ENCODE results near the gene STXBP4.

DNA sequence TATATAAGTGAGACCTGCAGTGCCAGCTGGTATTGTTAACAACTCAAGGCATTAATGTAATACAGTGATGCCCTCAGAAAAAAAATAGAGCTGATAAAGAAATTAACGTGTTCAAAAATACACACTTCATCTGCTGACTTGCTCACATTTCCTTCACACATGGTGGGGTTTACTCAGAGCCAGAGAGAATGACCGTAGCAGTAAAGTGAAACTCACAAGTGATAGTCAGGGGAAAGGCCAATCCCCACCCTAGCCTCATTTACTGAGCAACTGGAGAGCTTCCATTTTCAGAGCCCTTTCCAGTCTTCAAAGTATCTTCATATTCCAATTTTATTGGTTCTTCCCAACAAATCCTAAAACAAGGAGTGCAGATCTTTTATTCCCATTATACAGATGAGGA is 222.2 kb downstream of the STXBP4 start:
- TF ChIP-seq, protein P1, sequence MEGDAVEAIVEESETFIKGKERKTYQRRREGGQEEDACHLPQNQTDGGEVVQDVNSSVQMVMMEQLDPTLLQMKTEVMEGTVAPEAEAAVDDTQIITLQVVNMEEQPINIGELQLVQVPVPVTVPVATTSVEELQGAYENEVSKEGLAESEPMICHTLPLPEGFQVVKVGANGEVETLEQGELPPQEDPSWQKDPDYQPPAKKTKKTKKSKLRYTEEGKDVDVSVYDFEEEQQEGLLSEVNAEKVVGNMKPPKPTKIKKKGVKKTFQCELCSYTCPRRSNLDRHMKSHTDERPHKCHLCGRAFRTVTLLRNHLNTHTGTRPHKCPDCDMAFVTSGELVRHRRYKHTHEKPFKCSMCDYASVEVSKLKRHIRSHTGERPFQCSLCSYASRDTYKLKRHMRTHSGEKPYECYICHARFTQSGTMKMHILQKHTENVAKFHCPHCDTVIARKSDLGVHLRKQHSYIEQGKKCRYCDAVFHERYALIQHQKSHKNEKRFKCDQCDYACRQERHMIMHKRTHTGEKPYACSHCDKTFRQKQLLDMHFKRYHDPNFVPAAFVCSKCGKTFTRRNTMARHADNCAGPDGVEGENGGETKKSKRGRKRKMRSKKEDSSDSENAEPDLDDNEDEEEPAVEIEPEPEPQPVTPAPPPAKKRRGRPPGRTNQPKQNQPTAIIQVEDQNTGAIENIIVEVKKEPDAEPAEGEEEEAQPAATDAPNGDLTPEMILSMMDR (IDR thresholded peaks at IDR 0.05) = no peak
- TF ChIP-seq POLR2AphosphoS5 (IDR thresholded peaks at IDR 0.05) = no peak
- no peak for TF ChIP-seq POLR2A (IDR thresholded peaks at IDR 0.05)
- TF ChIP-seq EP300 (IDR thresholded peaks at IDR 0.05) = no peak
